ENCODE data around the gene MFAP4. TPM values are rescaled to one million over a fixed set of nuclear protein-coding genes. Genes with fewer than 3 reads are reported as not detected.
A peak's percentile ranks its signal among the peaks of the same experiment; 100 is the strongest.

The MFAP4 gene
- total RNA-seq, 4 donors from 2014 or later: 30.6 to 131 (median 53.4) TPM

DNA sequence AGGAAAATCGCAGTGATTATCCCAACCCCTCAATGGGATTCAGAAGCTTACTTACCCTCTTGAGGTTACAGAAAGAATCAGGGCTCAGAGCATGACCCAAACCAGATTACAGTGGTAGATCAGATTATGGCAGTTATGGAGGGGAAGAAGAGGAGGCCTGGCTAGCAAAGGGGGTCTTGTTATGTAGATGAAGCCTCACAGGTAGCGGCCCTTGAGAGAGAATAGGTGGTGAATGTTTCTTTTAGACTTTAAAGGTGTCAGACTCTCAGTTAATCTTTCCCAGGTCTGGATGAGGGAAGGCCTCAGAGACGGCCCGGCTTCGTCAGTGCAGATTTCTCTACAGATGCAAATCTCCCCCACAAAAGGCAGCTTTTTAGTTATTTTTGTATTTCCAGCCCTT lies 39.6 kb upstream of the MFAP4 start:
- Histone ChIP-seq H3K9me3 (no peaks in the 10 kb centered on the region), H3K27ac (peak overlapping the region in 1 of 4 donors; percentile 60), H3K27me3 (no peaks in the 10 kb centered on the region), H3K36me3 (no peaks in the 10 kb centered on the region), H3K4me1 (peaks cover 0 to 14% (median 0%) of the 10 kb centered on the region in 4 donors), H3K4me3 (no peak overlapping the region)
- DNase-seq (ENCODE audit: low spot score in 2 of 2): no peak
- TF ChIP-seq EP300 (IDR thresholded peaks at IDR 0.05): no peak
- TF ChIP-seq POLR2A (IDR thresholded peaks at IDR 0.05): no peak
- TF ChIP-seq CTCF (IDR thresholded peaks at IDR 0.05): no peak
- 92 to 95% methylated on average over 5 of the region's 5 CpGs for WGBS, 2 donors

DNA sequence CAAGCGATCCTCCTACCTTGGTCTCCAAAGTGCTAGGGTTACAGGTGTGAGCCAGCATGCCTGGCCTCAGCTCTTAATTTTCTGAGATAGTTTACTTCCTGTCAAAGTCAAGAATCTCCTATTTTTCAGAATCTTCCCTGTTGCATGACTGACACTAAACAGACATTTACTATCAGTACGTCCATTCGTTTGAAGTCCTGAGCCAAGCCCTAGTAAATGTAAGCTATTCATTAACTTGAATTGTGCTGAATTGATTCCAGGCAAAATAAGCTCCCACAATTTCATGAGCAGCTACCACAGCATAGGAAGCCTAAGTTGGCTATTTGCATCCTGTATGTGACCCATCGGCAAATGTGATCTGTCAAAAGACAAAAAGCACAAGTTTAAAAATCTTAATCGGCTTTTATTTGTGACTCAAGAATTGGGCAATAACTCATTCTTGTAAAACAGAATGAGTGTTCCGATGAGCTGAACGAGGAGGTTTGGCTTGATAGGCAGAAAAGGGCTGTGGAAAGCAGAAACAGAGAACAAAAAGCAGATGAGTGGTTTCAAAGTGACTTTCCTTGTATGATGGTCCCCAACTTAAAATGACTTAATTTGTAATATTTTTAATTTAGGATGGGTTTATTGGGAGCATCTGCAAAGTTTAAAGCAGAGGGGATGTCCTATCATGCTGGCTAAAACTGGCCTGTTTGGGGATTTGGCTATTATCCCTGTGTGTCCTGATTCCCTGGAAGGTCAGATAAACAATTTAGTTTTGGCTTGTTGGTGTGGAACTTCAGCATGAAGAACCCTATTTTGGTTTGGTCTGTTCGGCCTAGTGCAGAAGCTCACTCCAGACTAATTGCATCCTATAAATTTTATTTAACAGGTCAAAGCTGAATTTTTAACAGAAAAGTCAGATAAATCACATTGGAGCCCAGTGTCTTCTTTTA lies 38.2 kb upstream of the MFAP4 start:
- Histone ChIP-seq H3K4me1 (peaks cover 0 to 14% (median 0%) of the 10 kb centered on the region in 4 donors), H3K27me3 (no peaks in the 10 kb centered on the region), H3K4me3 (no peak overlapping the region), H3K9me3 (no peaks in the 10 kb centered on the region), H3K36me3 (no peaks in the 10 kb centered on the region), H3K27ac (peak overlapping the region in 2 of 4 donors; percentile 60 to 72)
- no peak for DNase-seq (ENCODE audit: low spot score in 2 of 2)
- peak in 1 of 2 donors; percentile 32 for TF ChIP-seq EP300 (IDR thresholded peaks at IDR 0.05)
- no peak for TF ChIP-seq POLR2A (IDR thresholded peaks at IDR 0.05)
- WGBS, 2 donors: 51 to 57% methylated on average over 8 of the region's 8 CpGs

GRCh38 chr17:19421926-19422325 lies 34.9 kb upstream of the MFAP4 start:
- Histone ChIP-seq H3K9me3 (no peaks in the 10 kb centered on the region), H3K4me3 (no peak overlapping the region), H3K27me3 (no peaks in the 10 kb centered on the region), H3K36me3 (no peaks in the 10 kb centered on the region), H3K27ac (no peak overlapping the region), H3K4me1 (peaks cover 0 to 19% (median 0%) of the 10 kb centered on the region in 4 donors)
- no peak for TF ChIP-seq EP300 (IDR thresholded peaks at IDR 0.05)
- TF ChIP-seq POLR2A (IDR thresholded peaks at IDR 0.05): no peak
- TF ChIP-seq CTCF (IDR thresholded peaks at IDR 0.05): no peak
- no peak for DNase-seq (ENCODE audit: low spot score in 2 of 2)
- 79 to 84% methylated on average over 6 of the region's 6 CpGs for WGBS, 2 donors

- DNase-seq (ENCODE audit: low spot score in 2 of 2): no peak
- TF ChIP-seq POLR2A (IDR thresholded peaks at IDR 0.05) (no peak), CTCF (IDR thresholded peaks at IDR 0.05) (no peak), EP300 (IDR thresholded peaks at IDR 0.05) (no peak)
- H3K27ac ChIP-seq: no peak overlapping the region
- H3K36me3 ChIP-seq: no peaks in the 10 kb centered on the region
- WGBS, 2 donors: 54 to 55% methylated on average over 4 of the region's 4 CpGs
- H3K27me3 ChIP-seq: no peaks in the 10 kb centered on the region
- no peaks in the 10 kb centered on the region for H3K9me3 ChIP-seq
- peaks cover 0 to 19% (median 0%) of the 10 kb centered on the region in 4 donors for H3K4me1 ChIP-seq
- no peak overlapping the region for H3K4me3 ChIP-seq
Measured at GRCh38 chr17:19421219-19421618, 34.2 kb upstream of the MFAP4 start.

GRCh38 chr17:19418251-19418992 lies 31.4 kb upstream of the MFAP4 start:
- WGBS, 2 donors: 61 to 68% methylated on average over 7 of the region's 7 CpGs
- peak in 1 of 2 donors; percentile 27 for DNase-seq (ENCODE audit: low spot score in 2 of 2)
- TF ChIP-seq EP300 (IDR thresholded peaks at IDR 0.05) (peak in 1 of 2 donors; percentile 16), POLR2A (IDR thresholded peaks at IDR 0.05) (no peak), CTCF (IDR thresholded peaks at IDR 0.05) (peak in 1 of 5 experiments; percentile 19)
- peak overlapping the region in 3 of 4 donors; percentile 27 to 55 (median 45) for H3K27ac ChIP-seq
- peaks cover 0 to 5% (median 0%) of the 10 kb centered on the region in 4 donors for H3K4me1 ChIP-seq
- no peaks in the 10 kb centered on the region for H3K27me3 ChIP-seq
- no peaks in the 10 kb centered on the region for H3K9me3 ChIP-seq
- H3K36me3 ChIP-seq: no peaks in the 10 kb centered on the region
- H3K4me3 ChIP-seq: no peak overlapping the region
